Karpas-422 (cell line): ENCODE data around the gene ROR1. TPM values are rescaled to one million over a fixed set of nuclear protein-coding genes. Genes with fewer than 3 reads are reported as not detected.

Experiments
- DNase-seq: peaks from one replicate; pipeline ENCODE4 v3.0.0-alpha.2; 2015
- H2AFZ ChIP-seq: fragments of 200-600 bp; sonication (generic); 2 replicates; pipeline ENCODE4 v1.6.1; 2014; ENCODE audit warnings: antibody characterized with exemption, low read length, mixed read lengths
- H3K27ac ChIP-seq: fragments of 200-600 bp; sonication (generic); 2 replicates; pipeline ENCODE4 v1.5.1; 2014; ENCODE audit warnings: mild to moderate bottlenecking, low read length, moderate library complexity
- H3K27me3 ChIP-seq: fragments of 200-600 bp; sonication (generic); 2 replicates; pipeline ENCODE4 v1.6.1; 2014; ENCODE audit warnings: low read length, mixed read lengths
- H3K36me3 ChIP-seq: fragments of 200-600 bp; sonication (generic); 2 replicates; pipeline ENCODE4 v1.6.1; 2014; ENCODE audit warnings: low read length, mixed read lengths; ENCODE audit not compliant: insufficient read depth
- H3K4me1 ChIP-seq: fragments of 200-600 bp; sonication (generic); 2 replicates; pipeline ENCODE4 v1.6.1; 2014; ENCODE audit warnings: mild to moderate bottlenecking, low read length, mixed read lengths
- H3K4me2 ChIP-seq: fragments of 200-600 bp; sonication (generic); 2 replicates; pipeline ENCODE4 v1.6.1; 2014; ENCODE audit warnings: low read length, low read depth, mild to moderate bottlenecking; ENCODE audit not compliant: poor library complexity, severe bottlenecking
- H3K4me3 ChIP-seq: fragments of 200-600 bp; sonication (generic); 2 replicates; pipeline ENCODE4 v1.5.1; 2014; ENCODE audit warnings: mild to moderate bottlenecking, antibody characterized with exemption, low read length, mixed read lengths
- H3K79me2 ChIP-seq: fragments of 200-600 bp; sonication (generic); 2 replicates; pipeline ENCODE4 v1.6.1; 2014; ENCODE audit warnings: mild to moderate bottlenecking, low read length, mixed read lengths
- H3K9ac ChIP-seq: fragments of 200-600 bp; sonication (generic); 2 replicates; pipeline ENCODE4 v1.6.0; 2014; ENCODE audit warnings: low read length
- H3K9me2 ChIP-seq: fragments of 200-600 bp; sonication (generic), shearing (Covaris generic); replicated peaks from 2 replicates; pipeline ENCODE4 v1.6.0; 2014; ENCODE audit warnings: mild to moderate bottlenecking, low read length, moderate library complexity; ENCODE audit not compliant: insufficient read depth
- H3K9me3 ChIP-seq: fragments of 300-700, 200-600 bp; sonication (generic); 2 replicates; pipeline ENCODE4 v1.6.1; 2014; ENCODE audit warnings: low read length, mixed read lengths
- H4K20me1 ChIP-seq: fragments of 200-600 bp; sonication (generic); 2 replicates; pipeline ENCODE4 v1.6.1; 2014; ENCODE audit warnings: mild to moderate bottlenecking, antibody characterized with exemption, low read length, low read depth; ENCODE audit not compliant: insufficient read depth
- total RNA-seq: library from RNA; depleted of rRNA; stranded (reverse); fragments of >200 nt; shearing (Covaris generic); gene quantifications from 2 replicates; pipeline ENCODE4 v1.2.3, GENCODE V29; 2014; ENCODE audit warnings: low replicate concordance

Gene ROR1
- total RNA-seq, 1 experiment from 2014 or later, result not detected

GRCh38 chr1:64051796-64052195, 278.0 kb downstream of the ROR1 start:
- no peak overlapping the region for H3K27ac ChIP-seq
- no peak overlapping the region for H3K4me2 ChIP-seq
- no peaks in the 10 kb centered on the region for H3K36me3 ChIP-seq
- H3K9me3 ChIP-seq, result no peaks in the 10 kb centered on the region
- no peak overlapping the region for H3K4me3 ChIP-seq
- no peak overlapping the region for H2AFZ ChIP-seq
- H3K9me2 ChIP-seq, result no peaks in the 10 kb centered on the region
- no peaks in the 10 kb centered on the region for H3K79me2 ChIP-seq
- H3K4me1 ChIP-seq, result no peaks in the 10 kb centered on the region
- no peaks in the 10 kb centered on the region for H4K20me1 ChIP-seq
- H3K9ac ChIP-seq, result no peak overlapping the region
- DNase-seq, result no peak
- H3K27me3 ChIP-seq, result no peaks in the 10 kb centered on the region

GRCh38 chr1:64052777-64053176, 279.0 kb downstream of the ROR1 start:
- no peaks in the 10 kb centered on the region for H3K9me3 ChIP-seq
- no peaks in the 10 kb centered on the region for H3K36me3 ChIP-seq
- H4K20me1 ChIP-seq, result no peaks in the 10 kb centered on the region
- no peak overlapping the region for H3K9ac ChIP-seq
- H3K4me2 ChIP-seq, result no peak overlapping the region
- H2AFZ ChIP-seq, result no peak overlapping the region
- no peaks in the 10 kb centered on the region for H3K9me2 ChIP-seq
- H3K79me2 ChIP-seq, result no peaks in the 10 kb centered on the region
- no peak overlapping the region for H3K4me3 ChIP-seq
- no peaks in the 10 kb centered on the region for H3K27me3 ChIP-seq
- no peaks in the 10 kb centered on the region for H3K4me1 ChIP-seq
- no peak for DNase-seq
- H3K27ac ChIP-seq, result no peak overlapping the region

- no peaks in the 10 kb centered on the region for H3K4me1 ChIP-seq
- no peaks in the 10 kb centered on the region for H3K9me3 ChIP-seq
- no peak overlapping the region for H3K4me3 ChIP-seq
- H3K9ac ChIP-seq, result no peak overlapping the region
- no peaks in the 10 kb centered on the region for H3K9me2 ChIP-seq
- H2AFZ ChIP-seq, result no peak overlapping the region
- no peak overlapping the region for H3K27ac ChIP-seq
- H3K79me2 ChIP-seq, result no peaks in the 10 kb centered on the region
- H3K27me3 ChIP-seq, result no peaks in the 10 kb centered on the region
- no peaks in the 10 kb centered on the region for H3K36me3 ChIP-seq
- DNase-seq, result no peak
- H4K20me1 ChIP-seq, result no peaks in the 10 kb centered on the region
- H3K4me2 ChIP-seq, result no peak overlapping the region
These were observed 281.5 kb downstream of the ROR1 start for GRCh38 chr1:64055310-64055709.

- Histone ChIP-seq H3K4me2 (no peak overlapping the region), H3K27ac (no peak overlapping the region), H3K9ac (no peak overlapping the region), H3K36me3 (no peaks in the 10 kb centered on the region), H3K27me3 (no peaks in the 10 kb centered on the region), H2AFZ (no peak overlapping the region), H3K4me3 (no peak overlapping the region), H4K20me1 (no peaks in the 10 kb centered on the region), H3K9me3 (no peaks in the 10 kb centered on the region), H3K4me1 (no peaks in the 10 kb centered on the region), H3K79me2 (no peaks in the 10 kb centered on the region), H3K9me2 (no peaks in the 10 kb centered on the region)
- no peak for DNase-seq
These were observed 285.7 kb downstream of the ROR1 start for GRCh38 chr1:64059556-64059955.

- no peaks in the 10 kb centered on the region for H3K9me2 ChIP-seq
- H2AFZ ChIP-seq, result no peak overlapping the region
- no peak overlapping the region for H3K9ac ChIP-seq
These were observed 286.9 kb downstream of the ROR1 start for GRCh38 chr1:64060611-64061302.

GRCh38 chr1:64061430-64062104, 287.8 kb downstream of the ROR1 start:
- Histone ChIP-seq H3K9me2 (no peaks in the 10 kb centered on the region), H4K20me1 (no peaks in the 10 kb centered on the region), H3K27me3 (no peaks in the 10 kb centered on the region), H3K9ac (no peak overlapping the region), H3K36me3 (no peaks in the 10 kb centered on the region), H3K4me1 (no peaks in the 10 kb centered on the region), H3K4me3 (no peak overlapping the region), H2AFZ (no peak overlapping the region), H3K9me3 (no peaks in the 10 kb centered on the region), H3K27ac (no peak overlapping the region), H3K4me2 (no peak overlapping the region), H3K79me2 (no peaks in the 10 kb centered on the region)
- DNase-seq, result no peak

More at GRCh38 chr1:64060611-64061302, 286.9 kb downstream of the ROR1 start:
- Histone ChIP-seq H3K79me2 (no peaks in the 10 kb centered on the region), H4K20me1 (no peaks in the 10 kb centered on the region), H3K27me3 (no peaks in the 10 kb centered on the region), H3K9me3 (no peaks in the 10 kb centered on the region), H3K27ac (no peak overlapping the region), H3K4me1 (no peaks in the 10 kb centered on the region), H3K4me2 (no peak overlapping the region), H3K4me3 (no peak overlapping the region), H3K36me3 (no peaks in the 10 kb centered on the region)
- DNase-seq, result no peak

- DNase-seq, result no peak
- H3K9me2 ChIP-seq, result no peaks in the 10 kb centered on the region
- no peak overlapping the region for H3K9ac ChIP-seq
- no peak overlapping the region for H3K4me2 ChIP-seq
- H3K4me1 ChIP-seq, result no peaks in the 10 kb centered on the region
- no peaks in the 10 kb centered on the region for H3K9me3 ChIP-seq
- H3K4me3 ChIP-seq, result no peak overlapping the region
- H3K79me2 ChIP-seq, result no peaks in the 10 kb centered on the region
- no peaks in the 10 kb centered on the region for H4K20me1 ChIP-seq
- H2AFZ ChIP-seq, result no peak overlapping the region
- H3K27me3 ChIP-seq, result no peaks in the 10 kb centered on the region
- no peaks in the 10 kb centered on the region for H3K36me3 ChIP-seq
- H3K27ac ChIP-seq, result no peak overlapping the region
These were observed 288.7 kb downstream of the ROR1 start for GRCh38 chr1:64062529-64062928.

- no peaks in the 10 kb centered on the region for H3K9me3 ChIP-seq
- H3K79me2 ChIP-seq, result no peaks in the 10 kb centered on the region
- H3K9ac ChIP-seq, result no peak overlapping the region
- H3K4me1 ChIP-seq, result no peaks in the 10 kb centered on the region
- H3K36me3 ChIP-seq, result no peaks in the 10 kb centered on the region
- no peak overlapping the region for H3K4me3 ChIP-seq
- H3K4me2 ChIP-seq, result no peak overlapping the region
- no peaks in the 10 kb centered on the region for H4K20me1 ChIP-seq
- no peaks in the 10 kb centered on the region for H3K27me3 ChIP-seq
- H3K9me2 ChIP-seq, result no peaks in the 10 kb centered on the region
- no peak overlapping the region for H3K27ac ChIP-seq
- no peak for DNase-seq
- H2AFZ ChIP-seq, result no peak overlapping the region
These were observed 289.2 kb downstream of the ROR1 start for GRCh38 chr1:64062941-64063581.
